ENCODE results near the gene TFB2M.
"Not testable (repeated sequence)": the region's sequence is repeated elsewhere in the genome, so short reads cannot be mapped to it uniquely, and the experiment has no call there.

The TFB2M gene

GRCh38 chr1:246566128-246566812 is at the start of gene TFB2M, which contains the start of gene CNST:
Gene TFB2M (minus strand): TSS chr1:246566261. CDS start chr1:246566138, 123 bp downstream.
Gene CNST (plus strand): TSS chr1:246566456. CDS start chr1:246591563, 25,107 bp downstream.
- DNase-seq = peak; percentile 98

GRCh38 chr1:246613096-246613758 is 47.2 kb upstream of the TFB2M start:
- no peak for DNase-seq

GRCh38 chr1:246609632-246610031 is 43.6 kb upstream of the TFB2M start:
- no peak for DNase-seq

GRCh38 chr1:246608616-246609376 is 42.7 kb upstream of the TFB2M start:
- no peak for DNase-seq

- no peak for DNase-seq
Measured at GRCh38 chr1:246607462-246607861, 41.4 kb upstream of the TFB2M start.

GRCh38 chr1:246605231-246605630 is 39.2 kb upstream of the TFB2M start:
- not testable (repeated sequence) for DNase-seq

- peak; percentile 11 for DNase-seq
Measured at GRCh38 chr1:246602194-246602593, 36.1 kb upstream of the TFB2M start.

- DNase-seq = no peak
Measured at GRCh38 chr1:246600579-246600978, 34.5 kb upstream of the TFB2M start.

- no peak for DNase-seq
Measured at GRCh38 chr1:246599315-246599714, 33.3 kb upstream of the TFB2M start.

GRCh38 chr1:246597971-246598370 is 31.9 kb upstream of the TFB2M start:
- DNase-seq = no peak

- no peak for DNase-seq
Measured at GRCh38 chr1:246597340-246597739, 31.3 kb upstream of the TFB2M start.

GRCh38 chr1:246595146-246595545 is 29.1 kb upstream of the TFB2M start:
- no peak for DNase-seq

GRCh38 chr1:246592695-246593094 is 26.6 kb upstream of the TFB2M start:
- no peak for DNase-seq

- DNase-seq = no peak
Measured at GRCh38 chr1:246591958-246592357, 25.9 kb upstream of the TFB2M start.

- no peak for DNase-seq
Measured at GRCh38 chr1:246591504-246591903, 25.4 kb upstream of the TFB2M start.

GRCh38 chr1:246591047-246591446 is 25.0 kb upstream of the TFB2M start:
- no peak for DNase-seq

- DNase-seq = not testable (repeated sequence)
Measured at GRCh38 chr1:246589919-246590318, 23.9 kb upstream of the TFB2M start.

- no peak for DNase-seq
Measured at GRCh38 chr1:246588159-246588721, 22.2 kb upstream of the TFB2M start.

GRCh38 chr1:246587606-246588005 is 21.5 kb upstream of the TFB2M start:
- DNase-seq = no peak

GRCh38 chr1:246587032-246587431 is 21.0 kb upstream of the TFB2M start:
- DNase-seq = no peak

- DNase-seq = no peak
Measured at GRCh38 chr1:246583448-246584185, 17.6 kb upstream of the TFB2M start.

- DNase-seq = no peak
Measured at GRCh38 chr1:246583056-246583440, 17.0 kb upstream of the TFB2M start.
